Aortic smooth muscle cell (primary cell): ENCODE measurements around the gene KRTAP9-7. TPM values are rescaled to one million over a fixed set of nuclear protein-coding genes. Genes with fewer than 3 reads are reported as not detected.

Experiments used
- total RNA-seq: library from RNA; depleted of rRNA; stranded (reverse); fragments of >200 nt; gene quantifications from 2 replicates; pipeline ENCODE4 v1.2.3, GENCODE V29; 2014

KRTAP9-7 gene, protein sequence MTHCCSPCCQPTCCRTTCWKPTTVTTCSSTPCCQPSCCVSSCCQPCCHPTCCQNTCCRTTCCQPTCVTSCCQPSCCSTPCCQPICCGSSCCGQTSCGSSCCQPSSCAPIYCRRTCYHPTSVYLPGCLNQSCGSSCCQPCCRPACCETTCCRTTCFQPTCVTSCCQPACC
- not detected in 2 replicates for total RNA-seq

DNA sequence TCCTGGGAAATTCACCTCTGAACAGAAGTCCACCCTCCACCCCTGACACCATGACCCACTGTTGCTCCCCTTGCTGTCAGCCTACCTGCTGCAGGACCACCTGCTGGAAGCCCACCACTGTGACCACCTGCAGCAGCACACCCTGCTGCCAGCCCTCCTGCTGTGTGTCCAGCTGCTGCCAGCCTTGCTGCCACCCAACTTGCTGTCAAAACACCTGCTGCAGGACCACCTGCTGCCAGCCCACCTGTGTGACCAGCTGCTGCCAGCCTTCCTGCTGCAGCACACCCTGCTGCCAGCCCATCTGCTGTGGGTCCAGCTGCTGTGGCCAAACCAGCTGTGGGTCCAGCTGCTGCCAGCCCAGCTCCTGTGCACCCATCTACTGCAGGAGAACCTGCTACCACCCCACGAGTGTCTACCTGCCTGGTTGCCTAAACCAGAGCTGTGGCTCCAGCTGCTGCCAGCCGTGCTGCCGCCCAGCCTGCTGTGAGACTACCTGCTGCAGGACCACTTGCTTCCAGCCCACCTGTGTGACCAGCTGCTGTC is at the start of gene KRTAP9-7:
Gene KRTAP9-7, plus strand, starts transcription at position 51 of the 543 bp plus-strand sequence. Its CDS starts 0 bp downstream, at position 51.

DNA sequence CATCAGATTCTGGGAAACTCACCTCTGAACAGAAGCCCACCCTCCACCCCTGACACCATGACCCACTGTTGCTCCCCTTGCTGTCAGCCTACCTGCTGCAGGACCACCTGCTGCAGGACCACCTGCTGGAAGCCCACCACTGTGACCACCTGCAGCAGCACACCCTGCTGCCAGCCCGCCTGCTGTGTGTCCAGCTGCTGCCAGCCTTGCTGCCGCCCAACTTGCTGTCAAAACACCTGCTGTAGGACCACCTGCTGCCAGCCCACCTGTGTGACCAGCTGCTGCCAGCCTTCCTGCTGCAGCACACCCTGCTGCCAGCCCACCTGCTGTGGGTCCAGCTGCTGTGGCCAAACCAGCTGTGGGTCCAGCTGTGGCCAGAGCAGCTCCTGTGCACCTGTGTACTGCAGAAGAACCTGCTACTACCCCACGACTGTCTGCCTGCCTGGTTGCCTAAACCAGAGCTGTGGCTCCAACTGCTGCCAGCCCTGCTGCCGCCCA is 48.9 kb upstream of the KRTAP9-7 start, which contains the start of gene KRTAP9-2:
Gene KRTAP9-2, plus strand, starts transcription at position 51 of the 498 bp plus-strand sequence. Its CDS starts 7 bp downstream, at position 58.

DNA sequence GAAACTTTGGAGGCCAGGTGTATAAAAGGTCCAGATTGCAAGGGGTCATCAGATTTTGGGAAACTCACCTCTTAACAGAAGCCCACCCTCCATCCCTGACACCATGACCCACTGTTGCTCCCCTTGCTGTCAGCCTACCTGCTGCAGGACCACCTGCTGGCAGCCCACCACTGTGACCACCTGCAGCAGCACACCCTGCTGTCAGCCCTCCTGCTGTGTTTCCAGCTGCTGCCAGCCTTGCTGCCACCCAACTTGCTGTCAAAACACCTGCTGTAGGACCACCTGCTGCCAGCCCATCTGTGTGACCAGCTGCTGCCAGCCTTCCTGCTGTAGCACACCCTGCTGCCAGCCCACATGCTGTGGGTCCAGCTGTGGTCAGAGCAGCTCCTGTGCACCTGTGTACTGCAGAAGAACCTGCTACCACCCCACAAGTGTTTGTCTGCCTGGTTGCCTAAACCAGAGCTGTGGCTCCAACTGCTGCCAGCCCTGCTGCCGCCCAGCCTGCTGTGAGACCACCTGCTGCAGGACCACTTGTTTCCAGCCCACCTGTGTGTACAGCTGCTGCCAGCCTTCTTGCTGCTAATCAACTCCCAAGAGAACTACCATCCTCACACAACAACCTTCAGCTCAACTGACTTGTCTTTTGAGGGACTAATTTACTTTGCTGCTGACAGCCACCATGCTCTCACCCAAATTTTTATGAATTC is 42.9 kb upstream of the KRTAP9-7 start, which contains the start of gene KRTAP9-3:
Gene KRTAP9-3, plus strand, starts transcription at position 51 of the 707 bp plus-strand sequence. Its CDS starts 53 bp downstream, at position 104.

DNA sequence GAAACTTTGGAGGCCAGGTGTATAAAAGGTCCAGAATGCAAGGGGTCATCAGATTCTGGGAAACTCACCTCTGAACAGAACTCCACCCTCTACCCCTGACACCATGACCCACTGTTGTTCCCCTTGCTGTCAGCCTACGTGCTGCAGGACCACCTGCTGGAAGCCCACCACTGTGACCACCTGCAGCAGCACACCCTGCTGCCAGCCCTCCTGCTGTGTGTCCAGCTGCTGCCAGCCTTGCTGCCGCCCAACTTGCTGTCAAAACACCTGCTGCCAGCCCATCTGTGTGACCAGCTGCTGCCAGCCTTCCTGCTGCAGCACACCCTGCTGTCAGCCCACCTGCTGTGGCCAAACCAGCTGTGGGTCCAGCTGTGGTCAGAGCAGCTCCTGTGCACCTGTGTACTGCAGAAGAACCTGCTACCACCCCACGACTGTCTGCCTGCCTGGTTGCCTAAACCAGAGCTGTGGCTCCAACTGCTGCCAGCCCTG is 37.5 kb upstream of the KRTAP9-7 start, which contains the start of gene KRTAP9-8:
Gene KRTAP9-8, plus strand, starts transcription at position 51 of the 489 bp plus-strand sequence. Its CDS starts 53 bp downstream, at position 104.

DNA sequence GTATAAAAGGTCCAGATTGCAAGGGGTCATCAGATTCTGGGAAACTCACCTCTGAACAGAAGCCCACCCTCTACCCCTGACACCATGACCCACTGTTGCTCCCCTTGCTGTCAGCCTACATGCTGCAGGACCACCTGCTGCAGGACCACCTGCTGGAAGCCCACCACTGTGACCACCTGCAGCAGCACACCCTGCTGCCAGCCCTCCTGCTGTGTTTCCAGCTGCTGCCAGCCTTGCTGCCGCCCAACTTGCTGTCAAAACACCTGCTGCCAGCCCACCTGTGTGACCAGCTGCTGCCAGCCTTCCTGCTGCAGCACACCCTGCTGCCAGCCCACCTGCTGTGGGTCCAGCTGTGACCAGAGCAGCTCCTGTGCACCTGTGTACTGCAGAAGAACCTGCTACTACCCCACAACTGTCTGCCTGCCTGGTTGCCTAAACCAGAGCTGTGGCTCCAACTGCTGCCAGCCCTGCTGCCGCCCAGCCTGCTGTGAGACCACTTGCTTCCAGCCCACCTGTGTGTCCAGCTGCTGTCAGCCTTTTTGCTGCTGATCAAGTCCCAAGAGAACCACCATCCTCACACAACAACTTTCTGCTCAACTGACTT is 25.8 kb upstream of the KRTAP9-7 start, which contains the start of gene KRTAP9-4:
Gene KRTAP9-4, plus strand, starts transcription at position 51 of the 604 bp plus-strand sequence. Its CDS starts 34 bp downstream, at position 85.

DNA sequence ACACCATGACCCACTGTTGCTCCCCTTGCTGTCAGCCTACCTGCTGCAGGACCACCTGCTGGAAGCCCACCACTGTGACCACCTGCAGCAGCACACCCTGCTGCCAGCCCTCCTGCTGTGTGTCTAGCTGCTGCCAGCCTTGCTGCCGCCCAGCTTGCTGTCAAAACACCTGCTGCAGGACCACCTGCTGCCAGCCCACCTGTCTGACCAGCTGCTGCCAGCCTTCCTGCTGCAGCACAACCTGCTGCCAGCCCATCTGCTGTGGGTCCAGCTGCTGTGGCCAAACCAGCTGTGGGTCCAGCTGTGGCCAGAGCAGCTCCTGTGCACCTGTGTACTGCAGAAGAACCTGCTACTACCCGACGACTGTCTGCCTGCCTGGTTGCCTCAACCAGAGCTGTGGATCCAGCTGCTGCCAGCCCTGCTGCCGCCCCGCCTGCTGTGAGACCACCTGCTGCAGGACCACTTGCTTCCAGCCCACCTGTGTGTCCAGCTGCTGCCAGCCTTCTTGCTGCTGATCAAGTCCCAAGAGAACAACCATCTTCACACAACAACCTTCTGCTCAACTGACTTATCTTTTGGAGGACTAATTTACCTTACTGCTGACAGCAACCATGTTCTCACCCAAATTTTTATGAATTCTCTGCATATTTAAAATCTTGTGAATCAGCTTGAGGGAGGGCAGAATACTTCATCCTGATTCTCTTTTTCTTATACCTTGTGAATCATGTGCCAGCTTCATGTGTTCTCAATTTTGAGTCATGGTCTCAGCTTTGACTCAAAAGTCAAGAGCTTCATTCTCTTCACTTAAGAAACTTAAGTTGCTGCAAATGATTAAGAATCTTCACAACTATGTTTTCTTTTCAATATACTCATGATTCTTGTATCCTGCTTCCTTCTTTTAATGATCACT is 19.9 kb upstream of the KRTAP9-7 start, which contains the start of gene KRTAP9-9:
Gene KRTAP9-9, plus strand, starts transcription at position 4 of the 910 bp plus-strand sequence.

DNA sequence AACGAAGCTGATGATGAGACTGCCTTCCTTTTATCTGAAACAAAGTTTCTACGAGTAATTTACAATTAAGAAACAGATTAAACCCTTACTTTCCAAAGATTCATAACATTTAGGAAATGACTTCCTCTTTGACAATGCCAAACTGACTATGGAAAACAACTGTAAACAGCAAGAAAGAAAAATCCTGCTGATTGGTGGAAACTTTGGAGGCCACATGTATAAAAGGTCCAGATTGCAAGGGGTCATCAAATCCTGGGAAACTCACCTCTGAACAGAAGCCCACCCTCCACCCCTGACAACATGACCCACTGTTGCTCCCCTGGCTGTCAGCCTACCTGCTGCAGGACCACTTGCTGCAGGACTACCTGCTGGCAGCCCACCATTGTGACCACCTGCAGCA is 10.4 kb upstream of the KRTAP9-7 start, which contains the start of gene KRTAP9-6:
Gene KRTAP9-6, plus strand, starts transcription at position 301 of the 400 bp plus-strand sequence. Its CDS starts 0 bp downstream, at position 301.

DNA sequence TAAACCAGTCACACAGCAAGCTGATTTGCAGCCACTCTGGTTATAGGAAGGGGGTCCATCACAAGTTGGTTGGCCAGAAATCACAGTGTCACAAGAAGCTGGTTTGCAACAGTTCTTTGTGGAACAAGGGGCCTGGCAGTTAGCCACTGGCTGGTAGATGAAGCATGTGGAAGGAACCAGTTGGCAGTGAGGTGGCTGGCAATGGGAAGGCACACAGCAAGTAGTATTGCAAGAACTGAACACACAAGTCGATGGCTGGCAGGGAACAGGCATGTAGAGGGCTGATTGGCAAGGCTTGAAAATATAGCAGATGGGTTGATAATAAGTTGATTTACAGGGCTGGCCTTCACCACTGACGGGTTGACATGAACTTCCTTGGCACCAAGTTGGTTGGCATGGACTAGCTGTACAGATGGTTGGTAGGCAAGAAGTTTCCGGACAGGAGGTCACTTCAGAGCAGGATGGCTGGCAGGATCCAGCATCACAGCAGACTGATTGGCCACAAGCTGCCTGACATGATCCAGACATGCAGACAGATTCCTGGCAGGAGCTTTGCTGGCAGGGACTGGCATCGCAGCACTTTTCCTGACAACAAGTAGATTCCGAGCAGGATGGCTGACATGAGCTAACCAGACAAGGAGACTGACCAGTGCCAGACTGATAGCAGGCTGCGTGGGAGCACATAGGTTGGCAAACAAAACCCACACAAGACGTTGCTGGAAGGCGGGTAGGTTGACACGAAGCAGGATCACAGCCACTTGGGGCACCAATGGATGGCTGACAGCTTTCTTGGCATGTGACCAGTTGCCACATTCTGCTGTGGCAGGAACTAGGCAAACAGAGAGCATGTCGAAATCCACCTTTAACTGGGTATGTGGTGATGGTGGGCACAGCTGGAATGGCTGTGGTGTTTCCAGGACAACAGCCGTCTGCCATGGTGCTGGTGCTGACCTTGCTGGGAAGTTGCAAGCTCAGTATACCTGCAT is 26.7 kb downstream of the KRTAP9-7 start, which contains the start of gene KRTAP29-1:
Gene KRTAP29-1, minus strand, starts transcription at position 936 of the 986 bp plus-strand sequence. Its CDS starts 0 bp downstream, at position 936.

DNA sequence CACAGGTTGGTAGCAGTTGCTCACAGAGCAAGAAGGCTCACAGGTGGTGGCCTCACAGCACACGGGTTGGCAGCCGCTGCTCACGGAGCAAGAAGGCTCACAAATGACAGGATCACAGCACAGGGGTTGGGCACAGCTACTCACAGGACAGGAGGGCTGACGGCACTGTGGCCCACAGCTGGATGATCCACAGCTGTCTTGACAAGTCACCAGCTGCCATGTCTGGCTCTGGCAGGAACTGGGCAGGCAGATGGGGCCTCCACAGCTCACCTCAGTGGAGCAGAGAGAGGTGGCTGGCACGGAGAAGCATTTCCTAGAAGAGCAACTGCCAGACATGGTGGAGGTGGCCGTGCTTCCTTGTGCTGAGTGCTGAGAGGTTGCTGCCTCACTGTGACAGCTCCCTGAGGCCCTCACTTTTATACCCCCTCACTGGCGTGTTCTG is 33.4 kb downstream of the KRTAP9-7 start, which contains the start of gene KRTAP16-1:
Gene KRTAP16-1, minus strand, starts transcription at position 392 of the 442 bp plus-strand sequence. Its CDS starts 56 bp downstream, at position 336.

DNA sequence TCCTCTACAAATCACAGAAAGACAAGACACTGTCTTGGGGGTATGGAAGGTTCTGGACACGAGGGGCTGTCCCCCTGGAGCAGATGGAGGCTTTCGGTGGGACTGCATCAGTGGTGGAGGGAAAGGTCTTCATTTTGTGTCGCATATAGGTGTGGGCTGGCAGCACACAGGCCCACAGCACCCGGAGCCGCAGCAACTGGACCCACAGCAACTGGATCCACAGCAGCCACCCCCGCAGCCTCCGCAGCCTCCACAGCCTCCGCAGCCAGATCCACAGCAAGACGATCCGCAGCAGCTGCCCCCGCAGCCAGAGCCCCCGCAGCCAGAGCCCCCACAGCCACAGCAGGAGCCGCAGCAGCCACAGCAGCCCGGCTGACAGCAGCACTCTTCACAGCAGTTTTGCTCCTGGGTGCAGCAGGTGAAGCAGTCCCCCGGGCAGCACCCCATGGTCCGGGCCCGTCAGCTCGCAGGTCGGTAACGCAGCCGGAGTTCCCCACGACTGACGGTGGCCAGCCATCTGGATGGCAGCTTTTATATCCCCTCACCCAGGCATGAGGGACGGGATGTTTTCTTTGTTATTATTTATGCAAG is 39.8 kb downstream of the KRTAP9-7 start, which contains the start of gene KRTAP17-1:
Gene KRTAP17-1, minus strand, starts transcription at position 507 of the 591 bp plus-strand sequence. Its CDS starts 60 bp downstream, at position 447.

Other genes starting within 250 kb of the KRTAP9-7 start
- gene KRTAP1-5, start 248.5 kb upstream of the KRTAP9-7 start, total RNA-seq = not detected in 2 replicates
- gene KRTAP1-4, start 245.5 kb upstream of the KRTAP9-7 start, total RNA-seq = not detected in 2 replicates
- gene KRTAP1-3, start 240.8 kb upstream of the KRTAP9-7 start, total RNA-seq = not detected in 2 replicates
- not detected in 2 replicates for gene KRTAP1-1, start 234.2 kb upstream of the KRTAP9-7 start, total RNA-seq
- not detected in 2 replicates for gene KRTAP2-1, start 228.4 kb upstream of the KRTAP9-7 start, total RNA-seq
- gene KRTAP2-2, start 220.5 kb upstream of the KRTAP9-7 start, total RNA-seq = not detected in 2 replicates
- not detected in 2 replicates for gene KRTAP2-3, start 215.6 kb upstream of the KRTAP9-7 start, total RNA-seq
- gene KRTAP2-4, start 209.8 kb upstream of the KRTAP9-7 start, total RNA-seq = not detected in 2 replicates
- gene KRTAP4-7, start 191.5 kb upstream of the KRTAP9-7 start, total RNA-seq = not detected in 2 replicates
- gene KRTAP4-8, start 177.6 kb upstream of the KRTAP9-7 start, total RNA-seq = not detected in 2 replicates
- not detected in 2 replicates for gene KRTAP4-16, start 173.5 kb upstream of the KRTAP9-7 start, total RNA-seq
- gene KRTAP4-9, start 170.3 kb upstream of the KRTAP9-7 start, total RNA-seq = not detected in 2 replicates
- not detected in 2 replicates for gene KRTAP4-11, start 157.3 kb upstream of the KRTAP9-7 start, total RNA-seq
- gene KRTAP4-12, start 151.5 kb upstream of the KRTAP9-7 start, total RNA-seq = not detected in 2 replicates
- gene KRTAP4-6, start 135.2 kb upstream of the KRTAP9-7 start, total RNA-seq = not detected in 2 replicates
- not detected in 2 replicates for gene KRTAP4-5, start 125.9 kb upstream of the KRTAP9-7 start, total RNA-seq
- gene KRTAP4-4, start 115.0 kb upstream of the KRTAP9-7 start, total RNA-seq = not detected in 2 replicates
- not detected in 2 replicates for gene KRTAP4-3, start 107.5 kb upstream of the KRTAP9-7 start, total RNA-seq
- gene KRTAP4-2, start 97.5 kb upstream of the KRTAP9-7 start, total RNA-seq = not detected in 2 replicates
- gene KRTAP4-1, start 90.8 kb upstream of the KRTAP9-7 start, total RNA-seq = not detected in 2 replicates
- gene KRTAP9-1, start 85.8 kb upstream of the KRTAP9-7 start, total RNA-seq = not detected in 2 replicates
- not detected in 2 replicates for gene KRTAP9-2, start 49.0 kb upstream of the KRTAP9-7 start, total RNA-seq
- not detected in 2 replicates for gene KRTAP9-3, start 43.2 kb upstream of the KRTAP9-7 start, total RNA-seq
- not detected in 2 replicates for gene KRTAP9-8, start 37.7 kb upstream of the KRTAP9-7 start, total RNA-seq
- gene KRTAP9-4, start 26.0 kb upstream of the KRTAP9-7 start, total RNA-seq = not detected in 2 replicates
- gene KRTAP9-9, start 20.3 kb upstream of the KRTAP9-7 start, total RNA-seq = not detected in 2 replicates
- not detected in 2 replicates for gene KRTAP9-6, start 10.3 kb upstream of the KRTAP9-7 start, total RNA-seq
- gene KRTAP29-1, start 27.2 kb downstream of the KRTAP9-7 start, total RNA-seq = not detected in 2 replicates
- gene KRTAP16-1, start 33.6 kb downstream of the KRTAP9-7 start, total RNA-seq = not detected in 2 replicates
- not detected in 2 replicates for gene KRTAP17-1, start 40.0 kb downstream of the KRTAP9-7 start, total RNA-seq
- not detected in 2 replicates for gene KRT33A, start 75.1 kb downstream of the KRTAP9-7 start, total RNA-seq
- gene KRT33B, start 94.1 kb downstream of the KRTAP9-7 start, total RNA-seq = not detected in 2 replicates
- gene KRT34, start 106.6 kb downstream of the KRTAP9-7 start, total RNA-seq = not detected in 2 replicates
- not detected in 2 replicates for gene KRT31, start 121.9 kb downstream of the KRTAP9-7 start, total RNA-seq
- not detected in 2 replicates for gene KRT37, start 148.9 kb downstream of the KRTAP9-7 start, total RNA-seq
- not detected in 2 replicates for gene KRT38, start 165.3 kb downstream of the KRTAP9-7 start, total RNA-seq
- not detected in 2 replicates for gene KRT32, start 191.7 kb downstream of the KRTAP9-7 start, total RNA-seq
- not detected in 2 replicates for gene KRT35, start 205.5 kb downstream of the KRTAP9-7 start, total RNA-seq
- 0.13 TPM in 1 of 2 replicates, not detected in the other for gene KRT36, start 214.2 kb downstream of the KRTAP9-7 start, total RNA-seq
- not detected in 2 replicates for gene KRT13, start 229.9 kb downstream of the KRTAP9-7 start, total RNA-seq
- gene KRT15, start 243.2 kb downstream of the KRTAP9-7 start, total RNA-seq = 2.5 and 3.0 TPM in 2 replicates